Measurements from ENCODE around the gene MEMO1.

MEMO1 gene

DNA sequence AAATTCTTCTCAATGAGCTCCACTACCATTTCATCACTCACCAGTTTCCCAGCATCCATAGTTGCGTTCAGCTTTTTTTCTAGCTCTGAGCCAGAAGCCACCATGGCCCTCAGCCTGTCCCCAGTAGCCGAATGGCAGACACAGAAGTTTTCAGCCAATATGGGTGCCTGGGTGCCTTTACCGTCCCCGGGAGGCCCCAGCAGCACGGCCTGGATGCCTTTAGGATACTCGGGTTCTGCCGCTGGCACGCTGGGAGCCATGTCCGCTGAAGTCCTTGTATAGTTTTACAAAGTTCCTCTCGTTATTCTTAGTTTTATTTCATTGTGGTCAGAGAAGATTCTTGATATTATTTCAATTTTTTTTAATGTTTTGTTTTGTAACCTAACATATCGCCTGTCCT lies 187.2 kb downstream of the MEMO1 start:
- DNase-seq (ENCODE audit: low spot score) = no peak

DNA sequence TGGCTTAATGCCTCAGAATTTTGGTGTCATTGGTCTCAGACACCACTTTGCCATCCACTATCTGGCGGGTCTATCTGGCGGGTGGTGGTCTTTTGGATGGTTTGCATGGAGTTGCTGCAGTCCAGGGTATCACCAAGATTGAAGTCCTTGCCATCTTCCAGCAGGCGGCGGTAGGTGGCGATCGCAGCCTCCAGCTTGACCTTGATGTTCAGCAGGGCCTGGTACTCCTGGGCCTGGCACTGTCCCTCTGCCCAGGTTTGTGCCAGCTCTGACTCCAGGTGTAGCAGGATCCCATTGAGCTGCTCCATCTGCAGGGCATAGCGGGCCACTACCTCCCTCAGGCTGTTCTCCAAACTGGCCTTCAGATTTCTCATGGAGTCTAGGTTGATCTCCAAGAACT lies 188.2 kb downstream of the MEMO1 start:
- DNase-seq (ENCODE audit: low spot score) = no peak
